Subcutaneous adipose tissue (tissue), 4 donors: ENCODE measurements around the gene SYNE1. TPM values are rescaled to one million over a fixed set of nuclear protein-coding genes. Genes with fewer than 3 reads are reported as not detected.

Source experiments
- total RNA-seq, 4 donors: library from RNA; depleted of rRNA; stranded (reverse); fragments of >200 nt; gene quantifications; one replicate each; pipeline ENCODE4 v1.1.0, GENCODE V29; 2016
- TF ChIP-seq, protein P1 (sequence below): fragments of 450-650 bp; IDR thresholded peaks from one replicate; pipeline ENCODE4 v1.5.1; 2016; ENCODE audit warnings: low read depth, mild to moderate bottlenecking, control low read depth, antibody characterized with exemption, moderate library complexity

Gene SYNE1
- total RNA-seq, 4 donors from 2014 or later, result 85.5 to 173 (median 111) TPM

DNA sequence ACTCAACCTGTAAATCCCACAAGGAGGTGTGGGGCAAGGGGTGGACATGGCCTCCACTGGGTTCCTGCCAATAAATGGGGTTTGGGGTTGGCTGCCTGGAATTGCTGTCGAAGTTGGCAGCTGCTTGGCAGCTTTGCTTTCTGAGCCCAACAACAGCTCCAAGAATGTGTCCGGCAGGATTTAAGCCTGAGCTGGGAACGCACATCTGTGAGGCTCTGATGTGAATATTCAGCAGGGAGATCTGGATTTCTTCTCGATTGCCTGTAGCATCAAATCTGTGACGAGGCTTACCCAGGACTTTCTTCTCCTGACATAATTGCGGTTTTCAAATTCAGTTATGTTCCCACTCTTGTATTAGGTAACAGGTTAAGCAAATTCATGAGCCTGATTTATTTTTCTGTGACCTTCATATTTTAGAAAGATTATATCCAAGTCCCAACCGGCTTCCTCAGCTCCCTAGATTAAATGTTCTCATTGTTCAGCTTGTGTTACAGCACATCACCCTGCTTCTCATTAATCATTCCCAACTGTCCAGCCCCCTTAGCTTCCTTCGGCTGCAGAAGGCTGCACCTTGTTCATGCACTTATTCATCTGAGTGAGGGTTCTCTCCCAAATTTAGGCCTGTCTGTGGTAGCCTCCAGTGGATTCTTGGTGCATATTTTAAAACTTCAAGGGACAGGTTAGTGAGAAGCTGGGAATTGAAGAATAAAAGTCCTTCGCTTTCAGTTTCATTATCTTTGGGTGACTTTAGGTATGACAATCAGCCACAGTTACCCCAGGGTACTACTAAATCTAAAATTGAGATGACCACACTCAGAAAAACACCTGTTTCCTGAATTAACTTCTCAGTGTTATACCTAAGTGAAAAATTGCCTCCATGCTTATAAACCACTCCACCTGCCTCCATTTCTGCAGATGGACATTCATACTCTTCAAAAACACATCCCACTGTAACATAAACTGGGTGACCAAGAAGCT, 519.7 kb downstream of the SYNE1 start:
- TF ChIP-seq, protein P1, sequence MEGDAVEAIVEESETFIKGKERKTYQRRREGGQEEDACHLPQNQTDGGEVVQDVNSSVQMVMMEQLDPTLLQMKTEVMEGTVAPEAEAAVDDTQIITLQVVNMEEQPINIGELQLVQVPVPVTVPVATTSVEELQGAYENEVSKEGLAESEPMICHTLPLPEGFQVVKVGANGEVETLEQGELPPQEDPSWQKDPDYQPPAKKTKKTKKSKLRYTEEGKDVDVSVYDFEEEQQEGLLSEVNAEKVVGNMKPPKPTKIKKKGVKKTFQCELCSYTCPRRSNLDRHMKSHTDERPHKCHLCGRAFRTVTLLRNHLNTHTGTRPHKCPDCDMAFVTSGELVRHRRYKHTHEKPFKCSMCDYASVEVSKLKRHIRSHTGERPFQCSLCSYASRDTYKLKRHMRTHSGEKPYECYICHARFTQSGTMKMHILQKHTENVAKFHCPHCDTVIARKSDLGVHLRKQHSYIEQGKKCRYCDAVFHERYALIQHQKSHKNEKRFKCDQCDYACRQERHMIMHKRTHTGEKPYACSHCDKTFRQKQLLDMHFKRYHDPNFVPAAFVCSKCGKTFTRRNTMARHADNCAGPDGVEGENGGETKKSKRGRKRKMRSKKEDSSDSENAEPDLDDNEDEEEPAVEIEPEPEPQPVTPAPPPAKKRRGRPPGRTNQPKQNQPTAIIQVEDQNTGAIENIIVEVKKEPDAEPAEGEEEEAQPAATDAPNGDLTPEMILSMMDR, result no peak

DNA sequence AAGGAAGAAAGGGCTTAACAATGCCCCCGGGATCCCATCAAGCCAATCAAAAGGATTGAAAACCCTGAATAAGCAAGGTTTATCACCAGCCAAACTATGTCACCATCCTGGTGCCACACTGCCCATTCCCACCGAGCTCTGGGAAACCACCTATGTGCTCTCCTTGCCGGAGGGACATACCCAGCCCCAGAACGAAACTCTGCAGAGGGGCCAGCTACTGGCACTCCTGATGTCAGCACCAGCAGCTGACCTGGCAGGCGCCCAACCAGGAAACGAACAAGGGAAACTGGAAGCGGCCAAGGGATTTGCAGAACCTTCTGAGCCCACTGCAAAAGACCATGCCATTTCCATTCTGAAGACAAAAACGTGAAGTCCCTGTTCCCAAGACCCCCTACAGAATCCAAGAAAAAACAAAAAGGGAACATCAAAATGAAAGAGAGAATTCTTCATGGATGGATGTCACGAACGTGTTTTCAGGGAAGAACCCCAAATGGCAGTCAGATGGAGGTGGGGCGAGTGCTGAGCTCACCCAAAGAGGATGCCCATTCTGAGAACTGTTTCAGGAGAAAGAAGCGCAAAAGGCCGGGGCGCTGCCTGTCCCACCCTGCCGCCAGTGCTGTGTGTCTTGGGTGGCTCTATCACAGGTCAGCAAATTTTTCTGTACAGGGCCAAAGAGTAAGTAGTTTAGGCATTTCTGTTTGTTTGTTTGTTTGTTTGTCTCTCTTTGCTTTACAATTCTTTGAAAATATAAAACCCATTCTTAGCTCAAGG, 524.5 kb downstream of the SYNE1 start:
- TF ChIP-seq, protein P1, result no peak

DNA sequence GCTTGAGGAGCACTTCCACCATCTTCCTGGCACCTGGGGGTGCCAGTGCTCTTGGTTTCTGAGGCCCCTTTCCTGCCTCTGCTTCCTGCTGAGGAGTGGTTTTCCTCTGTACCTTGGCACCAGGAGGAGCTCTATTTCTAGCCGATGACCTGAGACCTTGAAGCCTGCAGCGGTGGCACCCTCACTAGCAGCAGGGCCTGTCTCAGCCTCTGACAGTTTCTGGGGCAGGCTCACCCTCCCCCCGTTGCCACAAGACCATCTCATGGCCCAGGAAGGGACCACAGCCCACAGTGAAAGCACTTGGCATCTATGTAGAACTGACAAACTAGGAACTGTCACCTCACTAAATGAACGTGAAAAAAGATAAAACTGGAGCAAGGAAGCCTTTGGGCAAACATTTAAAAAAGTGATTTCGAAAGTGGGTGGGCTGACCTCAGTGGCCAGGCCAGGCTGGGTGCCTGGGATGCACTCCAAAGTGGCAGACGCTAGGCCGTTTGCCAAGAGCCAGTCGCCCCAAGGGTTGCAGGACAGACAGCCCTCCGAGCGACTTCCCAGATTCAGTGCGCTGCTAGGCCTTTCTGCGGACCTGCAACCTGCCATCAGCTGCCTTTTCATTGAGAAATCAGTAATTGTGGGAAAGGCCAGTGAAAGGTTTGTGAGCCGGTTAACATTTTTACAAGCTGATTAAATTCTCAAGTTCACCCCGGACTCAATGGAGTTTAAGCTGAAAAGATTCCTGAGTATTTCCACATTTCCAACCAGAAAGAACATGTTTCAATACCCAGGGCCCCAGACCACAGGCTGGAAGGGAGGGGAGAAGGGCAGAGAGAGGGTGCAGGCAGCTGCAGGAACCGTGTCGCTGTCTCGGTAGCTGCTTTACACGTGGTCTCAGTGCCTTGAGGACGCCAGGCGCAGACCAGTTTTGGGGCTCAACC, 526.0 kb downstream of the SYNE1 start:
- TF ChIP-seq, protein P1, result no peak

DNA sequence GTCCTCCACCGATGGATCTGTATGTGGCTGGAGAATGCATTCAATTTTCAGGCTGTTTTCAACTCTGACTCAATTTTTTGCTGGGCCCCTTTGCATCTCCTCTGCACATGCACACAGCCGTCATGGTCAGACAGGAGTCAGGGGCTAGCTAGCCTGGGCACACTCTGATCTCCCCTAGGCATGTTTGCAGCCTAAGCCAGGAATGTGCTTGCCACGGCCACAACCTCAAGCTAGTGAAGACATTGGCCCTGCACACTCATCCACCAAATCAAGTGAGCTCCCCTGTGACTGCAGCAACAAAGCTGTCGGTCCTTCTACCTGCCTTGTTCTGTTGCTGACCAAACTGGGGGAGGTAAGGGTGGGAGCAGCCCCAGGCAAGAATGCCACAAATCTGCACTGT, 529.2 kb downstream of the SYNE1 start:
- TF ChIP-seq, protein P1, result no peak

DNA sequence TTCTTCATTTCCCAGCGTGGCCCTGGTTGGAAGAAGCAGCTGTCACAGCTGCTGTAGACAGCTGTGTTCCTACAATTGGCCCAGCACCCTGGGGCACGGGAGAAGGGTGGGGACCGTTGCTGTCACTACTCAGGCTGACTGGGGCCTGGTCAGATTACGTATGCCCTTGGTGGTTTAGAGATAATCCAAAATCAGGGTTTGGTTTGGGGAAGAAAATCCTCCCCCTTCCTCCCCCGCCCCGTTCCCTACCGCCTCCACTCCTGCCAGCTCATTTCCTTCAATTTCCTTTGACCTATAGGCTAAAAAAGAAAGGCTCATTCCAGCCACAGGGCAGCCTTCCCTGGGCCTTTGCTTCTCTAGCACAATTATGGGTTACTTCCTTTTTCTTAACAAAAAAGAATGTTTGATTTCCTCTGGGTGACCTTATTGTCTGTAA, 537.0 kb downstream of the SYNE1 start:
- TF ChIP-seq, protein P1, result no peak

DNA sequence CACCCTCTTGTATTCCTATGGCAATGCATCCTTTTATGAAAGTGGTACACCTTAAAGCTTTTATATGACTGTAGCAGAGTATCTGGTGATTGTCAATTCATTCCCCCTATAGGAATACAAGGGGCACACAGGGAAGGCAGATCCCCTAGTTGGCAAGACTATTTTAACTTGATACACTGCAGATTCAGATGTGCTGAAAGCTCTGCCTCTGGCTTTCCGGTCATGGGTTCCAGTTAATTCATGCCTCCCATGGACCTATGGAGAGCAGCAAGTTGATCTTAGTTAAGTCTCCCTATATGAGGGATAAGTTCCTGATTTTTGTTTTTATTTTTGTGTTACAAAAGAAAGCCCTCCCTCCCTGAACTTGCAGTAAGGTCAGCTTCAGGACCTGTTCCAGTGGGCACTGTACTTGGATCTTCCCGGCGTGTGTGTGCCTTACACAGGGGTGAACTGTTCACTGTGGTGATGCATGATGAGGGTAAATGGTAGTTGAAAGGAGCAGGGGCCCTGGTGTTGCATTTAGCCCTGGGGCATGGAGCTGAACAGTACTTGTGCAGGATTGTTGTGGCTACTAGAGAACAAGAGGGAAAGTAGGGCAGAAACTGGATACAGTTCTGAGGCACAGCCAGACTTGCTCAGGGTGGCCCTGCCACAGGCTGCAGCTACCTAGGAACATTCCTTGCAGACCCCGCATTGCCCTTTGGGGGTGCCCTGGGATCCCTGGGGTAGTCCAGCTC, 537.5 kb downstream of the SYNE1 start:
- TF ChIP-seq, protein P1, result no peak
